Measurements from ENCODE around the gene SLC4A5.

The SLC4A5 gene

DNA sequence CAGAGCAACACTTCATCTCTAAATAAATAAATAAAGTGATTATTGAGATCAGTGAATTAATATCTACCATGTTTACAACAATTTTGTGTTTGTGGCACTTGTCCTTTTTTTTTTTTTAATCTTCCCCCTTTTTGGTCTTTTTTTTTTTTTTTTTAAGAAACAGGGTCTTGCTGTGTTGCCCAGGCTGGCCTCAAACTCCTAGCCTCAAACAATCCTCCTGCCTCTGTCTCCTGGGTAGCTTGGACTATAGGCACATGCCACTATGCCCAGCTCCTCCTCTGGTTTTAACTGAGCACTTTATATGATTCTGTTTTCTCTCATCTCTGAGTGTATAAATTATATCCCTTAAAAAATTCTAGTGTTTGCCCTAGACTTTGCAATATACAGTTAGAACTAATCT is 30.3 kb downstream of the SLC4A5 start:
- no peak for DNase-seq

- no peak for DNase-seq
Observed at GRCh38 chr2:74307720-74308119, 35.5 kb downstream of the SLC4A5 start.

DNA sequence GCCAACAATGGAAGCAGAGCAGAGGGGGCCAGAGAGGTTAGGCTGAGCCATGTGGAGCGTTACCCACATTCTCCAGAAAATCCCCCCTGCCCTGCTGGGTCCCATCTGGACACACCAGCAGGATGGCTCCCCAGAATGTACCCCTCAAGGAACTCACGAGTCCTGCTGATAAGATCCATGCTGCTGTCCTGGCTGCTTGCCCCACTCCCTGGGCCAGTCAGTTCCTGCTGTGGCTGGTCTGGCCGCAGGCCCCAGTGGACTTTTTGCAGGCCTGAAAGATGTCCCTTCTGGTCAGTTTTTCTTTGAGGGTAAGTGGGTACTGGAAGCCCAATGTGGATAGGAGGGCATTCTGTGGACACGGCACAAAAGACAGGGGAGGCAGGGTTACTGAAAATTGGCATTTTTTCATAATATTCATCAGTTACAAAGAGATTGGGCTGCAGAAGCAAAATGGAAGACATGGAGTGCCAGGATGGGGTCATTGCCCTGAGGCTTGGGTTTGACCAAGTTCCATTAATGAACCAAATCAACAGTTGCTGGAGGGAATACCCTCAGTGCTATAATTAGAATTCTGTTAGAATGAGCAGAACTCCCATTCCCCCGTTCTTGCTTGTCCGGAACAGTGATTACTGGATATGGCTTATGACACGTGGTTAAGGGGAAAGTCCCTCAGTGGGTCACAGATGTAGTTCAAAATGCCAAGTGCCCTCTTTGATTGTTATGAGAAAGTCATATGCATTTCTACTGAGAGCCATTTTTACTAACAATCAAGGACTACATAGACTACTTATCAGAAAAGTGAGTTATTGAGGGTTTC is 38.7 kb downstream of the SLC4A5 start:
- no peak for DNase-seq

GRCh38 chr2:74302865-74303264 is 40.4 kb downstream of the SLC4A5 start:
- DNase-seq: no peak

- no peak for DNase-seq
Observed at GRCh38 chr2:74301262-74301661, 42.0 kb downstream of the SLC4A5 start.

DNA sequence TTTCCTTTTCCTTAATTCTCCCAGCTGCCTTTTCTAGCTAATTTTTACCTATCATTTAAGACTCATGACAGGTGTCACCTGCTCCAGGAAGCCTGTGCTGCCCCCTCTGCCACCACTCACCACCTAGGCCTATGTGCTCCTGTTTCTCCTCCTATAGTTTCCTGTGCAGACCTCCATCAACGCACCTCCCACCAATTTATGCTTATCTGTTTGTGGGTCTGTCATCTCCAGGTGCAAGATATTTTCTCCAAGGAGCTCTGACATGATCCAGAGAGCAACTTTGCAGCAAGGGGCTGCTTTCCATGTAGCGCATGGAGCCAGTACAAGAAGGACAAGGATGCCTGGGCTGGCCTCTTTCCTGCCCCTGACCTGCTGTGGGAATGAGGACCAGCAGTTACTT is 42.7 kb downstream of the SLC4A5 start:
- DNase-seq: no peak

- DNase-seq: no peak
Observed at GRCh38 chr2:74297950-74298349, 45.3 kb downstream of the SLC4A5 start.

- no peak for DNase-seq
Observed at GRCh38 chr2:74297391-74297790, 45.8 kb downstream of the SLC4A5 start.

GRCh38 chr2:74293191-74293991 is 49.8 kb downstream of the SLC4A5 start:
- no peak for DNase-seq

DNA sequence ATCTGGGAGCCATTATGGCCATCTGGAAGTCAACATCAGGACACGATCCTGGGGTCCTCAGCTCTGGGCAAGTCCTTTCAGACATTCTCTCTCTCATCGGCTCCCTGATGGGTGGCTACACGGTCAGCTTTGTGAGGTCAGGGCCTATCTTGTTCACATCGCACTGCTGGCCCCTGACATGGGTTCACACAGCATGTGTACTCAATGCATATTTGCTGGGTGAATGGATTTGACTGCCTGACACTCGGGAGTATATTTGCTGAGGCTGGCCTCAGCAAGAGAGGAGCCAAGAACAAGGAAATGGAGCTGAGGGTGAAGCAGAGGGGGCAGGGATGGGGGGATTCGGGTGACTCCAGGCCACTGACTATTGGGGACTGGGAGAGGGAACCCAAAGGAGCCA is 50.5 kb downstream of the SLC4A5 start:
- DNase-seq: no peak

DNA sequence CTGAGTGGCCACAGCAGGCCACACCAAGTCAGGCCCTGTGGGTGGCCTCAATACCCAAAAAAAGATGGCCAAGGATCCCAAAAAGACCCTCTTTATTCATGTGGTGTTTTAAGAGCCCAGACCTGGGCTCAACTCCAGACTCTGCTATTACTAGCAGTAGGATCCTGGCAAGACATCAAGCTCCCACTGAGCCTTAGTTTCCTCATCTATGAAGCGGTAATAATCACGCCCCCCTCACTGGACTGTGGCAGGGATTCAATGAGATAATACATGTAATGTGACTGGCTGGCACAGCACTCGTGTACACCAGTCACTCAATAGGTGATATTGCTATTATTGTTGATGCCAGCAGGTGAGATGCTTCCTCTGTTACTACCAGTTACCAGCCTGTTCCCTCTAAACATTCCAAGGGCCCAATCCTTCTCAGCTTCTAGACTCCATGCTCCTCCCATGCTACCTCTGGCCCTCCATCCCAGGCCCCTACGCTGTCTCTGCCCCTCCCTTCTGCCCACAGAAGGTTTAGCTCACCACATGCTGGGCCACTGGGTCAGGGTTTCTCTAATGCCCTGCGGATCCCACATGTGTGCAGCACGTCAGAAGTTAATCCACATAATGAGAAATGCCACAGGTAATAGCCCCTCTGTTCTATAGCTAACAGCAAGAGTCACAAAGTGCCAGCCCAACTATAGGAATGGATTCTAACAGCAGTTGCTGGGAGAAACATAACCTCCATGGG is 51.2 kb downstream of the SLC4A5 start:
- DNase-seq: peak; percentile 27 to 40

DNA sequence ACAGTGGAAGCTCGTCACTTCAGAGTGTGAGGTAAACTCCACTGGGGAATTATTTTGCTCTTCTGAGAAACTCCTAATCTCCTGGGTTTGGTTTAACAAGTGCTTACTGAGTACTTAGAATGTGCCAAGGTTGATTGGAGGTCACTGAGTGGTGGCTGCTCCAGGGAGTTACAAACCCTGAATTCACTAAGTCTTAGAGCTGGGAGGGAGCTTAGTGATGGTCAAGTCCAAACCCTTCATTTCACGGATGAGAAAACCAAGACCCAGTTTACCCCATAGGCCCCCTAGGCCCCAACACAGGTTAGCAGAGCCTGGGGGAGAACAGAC is 52.0 kb downstream of the SLC4A5 start:
- no peak for DNase-seq

GRCh38 chr2:74290466-74291217 is 52.6 kb downstream of the SLC4A5 start:
- no peak for DNase-seq

- no peak for DNase-seq
Observed at GRCh38 chr2:74290066-74290465, 53.1 kb downstream of the SLC4A5 start.

DNA sequence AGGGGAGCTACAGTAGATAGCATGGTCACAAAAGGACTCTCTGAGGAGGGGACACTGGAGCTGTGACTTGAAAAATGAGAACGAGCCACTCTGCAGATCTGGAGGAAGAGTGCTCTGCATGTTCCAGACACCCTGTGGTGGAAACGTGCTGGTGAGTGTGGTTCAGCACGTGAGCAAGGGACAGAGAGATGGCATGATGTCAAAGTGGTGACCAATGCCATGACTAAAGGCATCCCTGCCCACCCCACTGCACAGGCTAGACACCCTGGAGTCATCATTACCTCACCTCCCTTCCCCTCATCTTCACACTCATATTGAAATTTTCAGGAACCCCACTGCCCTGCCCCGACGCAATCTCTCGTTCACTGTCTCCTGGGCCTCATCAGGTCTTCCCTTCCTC is 56.5 kb downstream of the SLC4A5 start:
- no peak for DNase-seq

DNA sequence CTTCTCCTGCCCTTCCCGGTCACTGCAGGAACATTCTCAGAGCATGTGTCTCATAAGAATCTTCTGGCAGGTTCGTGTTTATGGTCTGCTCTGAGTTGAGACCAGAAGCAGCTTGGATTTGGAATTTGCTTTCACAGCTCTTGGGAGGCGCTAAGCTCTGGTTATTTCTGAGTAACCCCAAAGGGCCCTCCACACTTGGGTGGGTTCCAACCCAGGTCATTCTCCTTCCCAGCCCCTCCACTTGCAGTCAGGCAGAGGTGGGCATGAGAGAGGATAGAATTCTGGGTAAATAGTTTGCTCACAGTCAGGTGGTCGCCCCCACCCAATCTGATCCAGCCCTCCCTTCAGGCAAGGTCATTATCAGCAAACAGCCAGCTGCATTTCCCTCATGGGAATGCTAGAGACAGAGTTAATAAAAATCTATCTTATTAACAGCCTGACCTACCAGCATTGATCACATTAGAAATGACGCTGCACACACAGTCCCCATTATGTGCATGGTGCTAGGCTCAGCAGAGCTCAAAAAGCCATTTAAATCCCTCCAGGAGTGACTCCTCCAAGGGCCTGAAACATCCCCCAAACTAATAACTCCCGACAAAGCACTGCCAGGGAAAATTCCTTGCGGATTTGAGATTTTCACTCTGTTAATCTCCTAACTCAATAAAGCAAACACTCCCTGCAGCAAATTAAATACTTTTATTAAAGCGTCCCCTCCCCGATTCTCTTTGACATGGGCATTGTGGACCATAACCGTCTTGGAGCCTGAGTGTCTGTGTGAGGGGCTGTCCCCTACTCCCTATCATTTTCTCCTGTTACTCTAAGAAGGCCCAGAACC is 61.9 kb downstream of the SLC4A5 start:
- DNase-seq: no peak

- DNase-seq: no peak
Observed at GRCh38 chr2:74278694-74279093, 64.5 kb downstream of the SLC4A5 start.

- no peak for DNase-seq
Observed at GRCh38 chr2:74278176-74278575, 65.0 kb downstream of the SLC4A5 start.

DNA sequence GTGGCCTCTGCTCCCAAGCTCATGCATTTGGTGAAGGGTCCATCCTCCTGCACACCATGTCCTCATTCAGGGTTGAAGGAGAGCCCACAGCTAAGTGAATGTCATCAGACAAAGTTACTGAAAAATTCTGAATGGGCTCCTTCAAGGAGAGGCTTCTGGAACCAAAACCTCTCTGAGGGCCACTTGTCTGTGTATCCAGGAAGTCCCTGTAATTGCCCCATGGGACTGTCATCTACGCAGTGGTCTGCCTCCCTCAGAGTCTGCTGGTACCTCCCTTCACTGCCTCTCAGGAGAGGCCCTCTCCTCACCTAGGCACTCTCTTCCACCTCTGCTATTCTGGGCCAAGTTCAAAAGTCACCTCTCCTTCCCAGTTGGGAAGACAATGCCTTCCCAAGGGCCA is 68.0 kb downstream of the SLC4A5 start:
- DNase-seq: no peak

DNA sequence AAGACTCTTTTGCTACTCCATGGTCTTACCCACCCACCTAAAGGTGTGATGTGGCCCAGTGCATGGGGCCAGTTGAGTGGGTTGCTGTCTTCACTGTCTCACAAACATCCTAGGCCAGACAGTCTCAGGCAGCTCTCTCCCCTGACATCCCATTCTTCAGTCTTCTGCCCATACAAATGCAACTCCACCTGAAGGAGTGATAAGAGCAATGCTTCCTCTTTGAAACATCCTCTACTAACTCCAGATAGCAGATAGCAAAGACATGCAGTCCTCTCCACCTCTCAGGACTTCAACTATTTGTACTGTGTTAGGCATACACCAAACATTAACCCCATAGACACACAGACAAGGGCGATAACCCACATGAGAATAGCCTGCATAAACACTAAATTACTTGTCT is 73.5 kb downstream of the SLC4A5 start:
- no peak for DNase-seq

DNA sequence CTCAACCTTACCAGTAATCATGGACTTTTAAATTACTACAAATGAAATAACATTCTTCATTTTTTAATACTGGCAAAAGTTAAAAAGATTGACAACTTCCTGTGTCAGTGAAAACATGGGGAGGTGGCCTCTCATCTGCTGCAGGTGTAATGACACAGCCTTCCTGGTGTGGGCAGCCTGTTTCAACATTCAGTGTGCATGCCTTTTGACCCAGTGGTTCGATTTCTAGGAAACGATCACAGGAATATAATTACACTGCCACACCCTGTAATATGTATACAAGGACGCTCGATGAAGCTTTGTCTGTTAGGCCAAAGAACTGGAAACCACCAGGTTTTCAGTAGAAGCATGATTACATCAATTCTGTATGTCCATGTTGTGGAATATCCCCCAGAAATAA is 76.1 kb downstream of the SLC4A5 start:
- no peak for DNase-seq

GRCh38 chr2:74264281-74264680 is 78.9 kb downstream of the SLC4A5 start:
- no peak for DNase-seq
